Natural killer cell (primary cell): ENCODE results near the gene SRP9. TPM values are rescaled to one million over a fixed set of nuclear protein-coding genes. Genes with fewer than 3 reads are reported as not detected.

Source experiments
- ATAC-seq, 3 donors: fragments of 150-1000 bp in 2 of 3; fragments of 200-7000 bp in 1 of 3; cut with Tn5 transposase; 1 replicate in 1 of 3; 2 replicates in 2 of 3; pipeline ENCODE4 v1.10.0; 2021; ENCODE audit warnings: mild to moderate bottlenecking in 2 of 3, moderate library complexity in 2 of 3
- DNase-seq, 2 donors: peaks; one replicate each; pipeline versions ENCODE4 v3.0.0 to v3.0.0-alpha.2; 2013 to 2021; ENCODE audit warnings: mixed read lengths in 1 of 2
- H3K27ac ChIP-seq: one replicate; pipeline ENCODE4 v1.5.1; 2013; ENCODE audit warnings: mild to moderate bottlenecking, low read length
- H3K27me3 ChIP-seq: one replicate; pipeline ENCODE4 v1.6.1; 2013; ENCODE audit warnings: low read length; ENCODE audit not compliant: control insufficient read depth, insufficient read depth
- H3K36me3 ChIP-seq: one replicate; pipeline ENCODE4 v1.6.1; 2013; ENCODE audit warnings: low read length; ENCODE audit not compliant: control insufficient read depth, insufficient read depth
- H3K4me1 ChIP-seq: one replicate; pipeline ENCODE4 v1.6.1; 2013; ENCODE audit warnings: low read length; ENCODE audit not compliant: control insufficient read depth, insufficient read depth
- H3K4me3 ChIP-seq: one replicate; pipeline ENCODE4 v1.5.1; 2013; ENCODE audit warnings: low read length
- H3K9me3 ChIP-seq: one replicate; pipeline ENCODE4 v1.6.1; 2013; ENCODE audit warnings: low read length; ENCODE audit not compliant: control insufficient read depth, insufficient read depth
- H3K27ac Mint-ChIP-seq, 2 donors: one replicate each; pipeline ENCODE4 v1.8.0; 2022; ENCODE audit warnings: mild to moderate bottlenecking in 2 of 2, mixed read lengths in 2 of 2, moderate library complexity in 1 of 2
- H3K27me3 Mint-ChIP-seq, 2 donors: one replicate each; pipeline ENCODE4 v1.8.0; 2022; ENCODE audit warnings: low read depth in 2 of 2, mixed read lengths in 2 of 2
- H3K36me3 Mint-ChIP-seq: one replicate; pipeline ENCODE4 v1.8.0; 2022; ENCODE audit warnings: mixed read lengths
- H3K4me1 Mint-ChIP-seq, 2 donors: one replicate each; pipeline ENCODE4 v1.8.0; 2022; ENCODE audit warnings: mixed read lengths in 2 of 2
- H3K4me3 Mint-ChIP-seq: one replicate; pipeline ENCODE4 v1.8.0; 2022; ENCODE audit warnings: mild to moderate bottlenecking, moderate library complexity, mixed read lengths
- H3K9me3 Mint-ChIP-seq, 2 donors: one replicate each; pipeline ENCODE4 v1.8.0; 2022; ENCODE audit warnings: mixed read lengths in 2 of 2
- WGBS: methylation state at CpG from one replicate; pipeline ENCODE4 v1.1.7; 2013; ENCODE audit warnings: missing lambda C conversion rate; ENCODE audit not compliant: insufficient coverage; 5-methylcytosine and 5-hydroxymethylcytosine counted together
- intact Hi-C: fragments of 100-400 bp; cut with micrococcal nuclease; formaldehyde crosslinking; loops from one replicate; pipeline ENCODE4 v1.14.2; 2022
- total RNA-seq, 4 donors: library from RNA; stranded (reverse); fragments of 120-200 nt in 1 of 4; gene quantifications; one replicate each; pipeline versions ENCODE4 v1.2.3 to v1.2.4, GENCODE V29; 2013 to 2022
- TF ChIP-seq, protein P1 (sequence below): fragments of 200-600 bp; IDR thresholded peaks from one replicate; pipeline ENCODE4 v1.8.0; 2022; ENCODE audit warnings: antibody characterized with exemption

Gene SRP9
- total RNA-seq, 3 donors from 2014 or later (not counting 1 experiment from before 2014, with no cell fraction given): 83.1 to 116 (median 93.0) TPM

DNA sequence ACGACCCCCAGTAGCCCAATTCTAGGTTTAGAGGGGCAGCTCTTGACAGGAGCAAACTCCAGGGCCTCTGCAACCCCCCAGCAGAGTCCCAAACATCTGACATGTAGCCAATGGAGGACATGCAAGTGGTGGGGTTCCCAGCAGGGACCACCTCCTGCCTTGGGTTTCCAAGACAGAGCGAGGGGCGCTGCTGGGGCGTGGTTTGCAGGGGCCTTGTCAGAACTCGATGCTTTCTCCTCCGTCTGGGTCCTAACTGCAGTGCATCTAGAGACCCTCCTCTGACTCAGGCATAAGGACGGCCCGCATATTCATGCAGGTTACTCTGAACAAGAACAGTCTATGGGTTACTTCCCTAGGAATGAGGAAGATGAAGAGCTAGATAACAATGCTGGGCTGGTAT, 49.5 kb downstream of the SRP9 start:
- 79% methylated on average over 8 of the region's 8 CpGs for WGBS
- H3K36me3 Mint-ChIP-seq: no peaks in the 10 kb centered on the region
- DNase-seq (no peak), ATAC-seq (no peak)
- H3K27ac ChIP-seq: no peak overlapping the region
- H3K4me1 ChIP-seq: no peaks in the 10 kb centered on the region
- TF ChIP-seq, protein P1, sequence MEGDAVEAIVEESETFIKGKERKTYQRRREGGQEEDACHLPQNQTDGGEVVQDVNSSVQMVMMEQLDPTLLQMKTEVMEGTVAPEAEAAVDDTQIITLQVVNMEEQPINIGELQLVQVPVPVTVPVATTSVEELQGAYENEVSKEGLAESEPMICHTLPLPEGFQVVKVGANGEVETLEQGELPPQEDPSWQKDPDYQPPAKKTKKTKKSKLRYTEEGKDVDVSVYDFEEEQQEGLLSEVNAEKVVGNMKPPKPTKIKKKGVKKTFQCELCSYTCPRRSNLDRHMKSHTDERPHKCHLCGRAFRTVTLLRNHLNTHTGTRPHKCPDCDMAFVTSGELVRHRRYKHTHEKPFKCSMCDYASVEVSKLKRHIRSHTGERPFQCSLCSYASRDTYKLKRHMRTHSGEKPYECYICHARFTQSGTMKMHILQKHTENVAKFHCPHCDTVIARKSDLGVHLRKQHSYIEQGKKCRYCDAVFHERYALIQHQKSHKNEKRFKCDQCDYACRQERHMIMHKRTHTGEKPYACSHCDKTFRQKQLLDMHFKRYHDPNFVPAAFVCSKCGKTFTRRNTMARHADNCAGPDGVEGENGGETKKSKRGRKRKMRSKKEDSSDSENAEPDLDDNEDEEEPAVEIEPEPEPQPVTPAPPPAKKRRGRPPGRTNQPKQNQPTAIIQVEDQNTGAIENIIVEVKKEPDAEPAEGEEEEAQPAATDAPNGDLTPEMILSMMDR: no peak
- H3K9me3 Mint-ChIP-seq: no peaks in the 10 kb centered on the region
- H3K4me3 Mint-ChIP-seq: no peak overlapping the region
- H3K36me3 ChIP-seq: no peaks in the 10 kb centered on the region
- H3K27ac Mint-ChIP-seq: no peak overlapping the region
- no peaks in the 10 kb centered on the region for H3K9me3 ChIP-seq
- H3K27me3 ChIP-seq: no peaks in the 10 kb centered on the region
- no peak overlapping the region for H3K4me3 ChIP-seq
- intact Hi-C loops: no loop called here
- H3K27me3 Mint-ChIP-seq: no peaks in the 10 kb centered on the region
- H3K4me1 Mint-ChIP-seq: no peaks in the 10 kb centered on the region

GRCh38 chr1:225828706-225829345, 51.2 kb downstream of the SRP9 start:
- Mint-ChIP-seq H3K4me1 (no peaks in the 10 kb centered on the region), H3K9me3 (no peaks in the 10 kb centered on the region), H3K27me3 (no peaks in the 10 kb centered on the region), H3K27ac (no peak overlapping the region), H3K36me3 (no peaks in the 10 kb centered on the region), H3K4me3 (no peak overlapping the region)
- TF ChIP-seq, protein P1: no peak
- Histone ChIP-seq H3K36me3 (no peaks in the 10 kb centered on the region), H3K27me3 (no peaks in the 10 kb centered on the region), H3K9me3 (no peaks in the 10 kb centered on the region), H3K27ac (no peak overlapping the region), H3K4me3 (no peak overlapping the region), H3K4me1 (no peaks in the 10 kb centered on the region)
- intact Hi-C loops: no loop called here
- DNase-seq (no peak), ATAC-seq (no peak)
- WGBS: 95% methylated on average over 13 of the region's 14 CpGs

DNA sequence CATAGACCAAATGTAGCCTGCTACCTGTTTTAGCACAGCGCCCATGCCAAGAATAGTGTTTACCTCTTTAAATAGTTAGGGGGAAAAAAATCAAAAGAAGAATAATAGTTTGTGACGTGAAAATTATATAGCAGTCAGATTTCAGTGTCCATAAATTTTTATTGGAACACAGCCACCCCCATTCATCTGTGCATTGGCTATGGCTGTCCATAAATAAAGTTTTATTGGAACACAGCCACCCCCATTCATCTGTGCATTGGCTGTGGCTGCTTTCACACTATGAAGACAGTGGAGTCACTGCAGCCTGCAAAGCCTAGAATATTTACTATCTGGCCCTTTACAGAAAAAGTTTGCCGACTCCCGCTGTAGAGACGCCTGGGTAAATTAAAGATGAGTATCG, 53.2 kb downstream of the SRP9 start:
- Histone ChIP-seq H3K27me3 (no peaks in the 10 kb centered on the region), H3K4me1 (no peaks in the 10 kb centered on the region), H3K9me3 (no peaks in the 10 kb centered on the region), H3K4me3 (no peak overlapping the region), H3K36me3 (no peaks in the 10 kb centered on the region), H3K27ac (no peak overlapping the region)
- Mint-ChIP-seq H3K4me1 (no peaks in the 10 kb centered on the region), H3K27ac (no peak overlapping the region), H3K36me3 (no peaks in the 10 kb centered on the region), H3K9me3 (no peaks in the 10 kb centered on the region), H3K27me3 (no peaks in the 10 kb centered on the region), H3K4me3 (no peak overlapping the region)
- TF ChIP-seq, protein P1: no peak
- DNase-seq: no peak
- intact Hi-C loops: no loop called here
- WGBS: 99% methylated on average over 6 of the region's 6 CpGs
- ATAC-seq: no peak
